ENCODE measurements around the gene L3MBTL3.

DNA sequence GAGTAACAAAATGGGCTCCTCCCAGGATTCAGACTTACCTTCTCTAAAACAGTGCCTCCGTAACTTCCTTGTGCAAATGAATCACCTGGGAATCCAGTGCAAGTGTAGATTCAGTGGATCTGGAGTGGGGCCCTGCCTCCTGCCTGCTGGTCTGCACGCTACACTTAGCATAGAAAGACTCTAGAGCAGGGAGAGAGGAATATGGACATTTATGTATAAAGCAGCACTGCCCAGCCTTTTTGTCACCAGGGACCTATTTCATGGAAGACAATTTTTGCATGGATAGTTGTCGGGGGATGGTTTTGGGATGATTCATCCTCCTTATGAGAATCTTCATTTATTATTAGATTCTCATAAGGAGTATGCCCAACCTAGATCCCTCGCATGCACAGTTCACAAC, 42.3 kb upstream of the L3MBTL3 start:
- no peak for TF ChIP-seq GTF2I (CRISPR knock-in tag; conservative IDR thresholded peaks at IDR 0.05)
- no peak for TF ChIP-seq MXD4 (CRISPR knock-in tag; IDR thresholded peaks at IDR 0.05; ENCODE audit: borderline replicate concordance)
- TF ChIP-seq, protein P1, sequence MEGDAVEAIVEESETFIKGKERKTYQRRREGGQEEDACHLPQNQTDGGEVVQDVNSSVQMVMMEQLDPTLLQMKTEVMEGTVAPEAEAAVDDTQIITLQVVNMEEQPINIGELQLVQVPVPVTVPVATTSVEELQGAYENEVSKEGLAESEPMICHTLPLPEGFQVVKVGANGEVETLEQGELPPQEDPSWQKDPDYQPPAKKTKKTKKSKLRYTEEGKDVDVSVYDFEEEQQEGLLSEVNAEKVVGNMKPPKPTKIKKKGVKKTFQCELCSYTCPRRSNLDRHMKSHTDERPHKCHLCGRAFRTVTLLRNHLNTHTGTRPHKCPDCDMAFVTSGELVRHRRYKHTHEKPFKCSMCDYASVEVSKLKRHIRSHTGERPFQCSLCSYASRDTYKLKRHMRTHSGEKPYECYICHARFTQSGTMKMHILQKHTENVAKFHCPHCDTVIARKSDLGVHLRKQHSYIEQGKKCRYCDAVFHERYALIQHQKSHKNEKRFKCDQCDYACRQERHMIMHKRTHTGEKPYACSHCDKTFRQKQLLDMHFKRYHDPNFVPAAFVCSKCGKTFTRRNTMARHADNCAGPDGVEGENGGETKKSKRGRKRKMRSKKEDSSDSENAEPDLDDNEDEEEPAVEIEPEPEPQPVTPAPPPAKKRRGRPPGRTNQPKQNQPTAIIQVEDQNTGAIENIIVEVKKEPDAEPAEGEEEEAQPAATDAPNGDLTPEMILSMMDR (IDR thresholded peaks at IDR 0.05) = no peak
- TF ChIP-seq, protein P2, sequence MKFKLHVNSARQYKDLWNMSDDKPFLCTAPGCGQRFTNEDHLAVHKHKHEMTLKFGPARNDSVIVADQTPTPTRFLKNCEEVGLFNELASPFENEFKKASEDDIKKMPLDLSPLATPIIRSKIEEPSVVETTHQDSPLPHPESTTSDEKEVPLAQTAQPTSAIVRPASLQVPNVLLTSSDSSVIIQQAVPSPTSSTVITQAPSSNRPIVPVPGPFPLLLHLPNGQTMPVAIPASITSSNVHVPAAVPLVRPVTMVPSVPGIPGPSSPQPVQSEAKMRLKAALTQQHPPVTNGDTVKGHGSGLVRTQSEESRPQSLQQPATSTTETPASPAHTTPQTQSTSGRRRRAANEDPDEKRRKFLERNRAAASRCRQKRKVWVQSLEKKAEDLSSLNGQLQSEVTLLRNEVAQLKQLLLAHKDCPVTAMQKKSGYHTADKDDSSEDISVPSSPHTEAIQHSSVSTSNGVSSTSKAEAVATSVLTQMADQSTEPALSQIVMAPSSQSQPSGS (CRISPR knock-in tag; IDR thresholded peaks at IDR 0.05; ENCODE audit: borderline replicate concordance, low read depth) = no peak
- no peak for TF ChIP-seq ZNF121 (CRISPR knock-in tag; IDR thresholded peaks at IDR 0.05)
- TF ChIP-seq, protein P3, sequence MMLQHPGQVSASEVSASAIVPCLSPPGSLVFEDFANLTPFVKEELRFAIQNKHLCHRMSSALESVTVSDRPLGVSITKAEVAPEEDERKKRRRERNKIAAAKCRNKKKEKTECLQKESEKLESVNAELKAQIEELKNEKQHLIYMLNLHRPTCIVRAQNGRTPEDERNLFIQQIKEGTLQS (CRISPR knock-in tag; conservative IDR thresholded peaks at IDR 0.05) = no peak
